Loucy (cell line): ENCODE data around the gene OOSP4B.

Experiments used
- EZH2phosphoT487 ChIP-seq: fragments of 200-600 bp; IDR thresholded peaks from 2 replicates; pipeline ENCODE4 v1.6.1; 2018; ENCODE audit warnings: antibody characterized with exemption, mild to moderate bottlenecking, moderate library complexity, borderline replicate concordance
- TF ChIP-seq, protein P1 (sequence below): fragments of 200-600 bp; sonication (generic); conservative IDR thresholded peaks from 2 replicates; pipeline ENCODE4 v1.5.1; 2014; ENCODE audit warnings: mild to moderate bottlenecking, antibody characterized with exemption, low read length

DNA sequence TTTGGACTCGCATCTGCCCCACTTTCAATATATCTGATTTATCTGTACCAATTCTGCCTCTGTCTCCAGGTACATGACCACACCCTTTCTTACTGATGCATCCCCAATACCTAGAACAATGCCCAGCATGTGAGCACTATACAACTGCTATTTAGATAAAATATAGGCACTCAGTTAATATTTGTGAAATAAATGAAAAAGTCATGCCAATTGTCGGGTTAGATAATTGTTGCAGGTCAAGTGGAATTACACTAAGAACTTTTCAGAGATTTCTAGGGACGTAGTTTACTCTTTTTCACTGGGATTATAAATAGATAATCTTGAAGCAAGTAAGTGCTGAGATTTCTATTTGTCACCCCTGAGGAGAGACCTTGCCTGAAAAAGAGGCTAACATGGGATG, 32.6 kb upstream of the OOSP4B start:
- TF ChIP-seq, protein P1, sequence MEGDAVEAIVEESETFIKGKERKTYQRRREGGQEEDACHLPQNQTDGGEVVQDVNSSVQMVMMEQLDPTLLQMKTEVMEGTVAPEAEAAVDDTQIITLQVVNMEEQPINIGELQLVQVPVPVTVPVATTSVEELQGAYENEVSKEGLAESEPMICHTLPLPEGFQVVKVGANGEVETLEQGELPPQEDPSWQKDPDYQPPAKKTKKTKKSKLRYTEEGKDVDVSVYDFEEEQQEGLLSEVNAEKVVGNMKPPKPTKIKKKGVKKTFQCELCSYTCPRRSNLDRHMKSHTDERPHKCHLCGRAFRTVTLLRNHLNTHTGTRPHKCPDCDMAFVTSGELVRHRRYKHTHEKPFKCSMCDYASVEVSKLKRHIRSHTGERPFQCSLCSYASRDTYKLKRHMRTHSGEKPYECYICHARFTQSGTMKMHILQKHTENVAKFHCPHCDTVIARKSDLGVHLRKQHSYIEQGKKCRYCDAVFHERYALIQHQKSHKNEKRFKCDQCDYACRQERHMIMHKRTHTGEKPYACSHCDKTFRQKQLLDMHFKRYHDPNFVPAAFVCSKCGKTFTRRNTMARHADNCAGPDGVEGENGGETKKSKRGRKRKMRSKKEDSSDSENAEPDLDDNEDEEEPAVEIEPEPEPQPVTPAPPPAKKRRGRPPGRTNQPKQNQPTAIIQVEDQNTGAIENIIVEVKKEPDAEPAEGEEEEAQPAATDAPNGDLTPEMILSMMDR = no peak
- no peak for TF ChIP-seq EZH2phosphoT487
